NCI-H1694 (cell line): ENCODE measurements around the gene TLN1.

Experiments
- DNase-seq: peaks from one replicate; lab custom pipeline; 2025; lab: John Stamatoyannopoulos, UW

Gene TLN1

DNA sequence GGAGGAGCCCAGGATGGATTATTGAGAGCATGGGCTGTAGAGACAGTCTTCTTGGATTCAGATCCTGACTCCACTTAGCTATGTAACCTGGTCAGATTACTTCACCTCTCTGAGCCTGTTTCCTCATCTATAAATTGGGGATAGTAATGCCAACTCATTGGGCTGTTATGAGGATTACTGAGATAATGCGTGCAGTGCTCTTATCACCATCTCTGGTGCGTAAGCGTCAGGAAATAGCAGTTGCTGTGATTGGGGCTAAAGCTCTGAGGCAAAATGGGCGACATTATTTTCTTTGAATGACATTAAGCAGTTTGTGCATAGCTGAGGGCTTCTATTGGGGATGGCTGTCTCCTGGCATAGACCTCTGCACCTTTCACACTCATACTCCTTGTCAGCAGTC lies 23.1 kb upstream of the TLN1 start:
- DNase-seq = no peak

DNA sequence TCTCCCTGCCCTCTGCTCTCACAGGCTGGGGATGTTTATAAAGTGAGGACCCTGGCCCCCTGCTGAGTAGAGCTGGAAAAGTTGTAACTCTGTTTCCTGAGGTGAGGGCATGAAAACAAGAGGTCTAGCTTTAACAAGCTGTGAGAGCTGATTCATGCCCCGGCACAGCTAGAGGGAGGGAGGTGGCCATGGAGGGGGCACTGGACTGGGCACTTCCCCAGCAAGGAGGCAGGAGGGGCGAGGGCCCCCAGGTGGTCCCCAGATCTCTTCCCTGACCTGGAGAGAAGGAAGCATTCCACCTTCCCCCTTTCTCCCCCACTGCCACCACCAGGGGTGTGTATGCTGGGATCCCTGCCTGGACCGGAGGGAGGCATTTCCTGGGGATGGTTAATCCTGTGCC lies 22.3 kb upstream of the TLN1 start, which contains the start of gene MSMP:
TSS of gene MSMP (minus strand) at position 13 of the 400 bp plus-strand sequence. CDS start 147 bp downstream, outside the sequence.
- no peak for DNase-seq

DNA sequence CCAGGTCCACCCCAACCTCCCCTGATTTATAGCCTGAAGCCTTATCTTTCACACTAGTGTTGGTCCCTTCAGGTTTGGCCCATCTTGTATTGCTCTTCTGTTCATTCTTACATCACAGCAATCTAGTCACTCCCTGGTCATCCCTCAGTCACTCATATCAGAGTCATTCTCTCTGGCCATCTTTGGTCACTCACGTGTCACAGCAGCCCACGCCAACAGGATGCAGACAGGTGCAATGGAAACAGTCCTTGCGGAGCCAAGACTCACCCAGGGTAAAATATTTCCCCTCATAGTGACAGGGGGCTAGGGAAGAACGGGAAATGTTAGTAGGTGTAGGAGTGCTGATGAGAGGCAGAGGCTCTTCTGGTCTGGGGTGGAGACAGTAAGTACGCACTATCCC lies 21.5 kb upstream of the TLN1 start:
- no peak for DNase-seq

DNA sequence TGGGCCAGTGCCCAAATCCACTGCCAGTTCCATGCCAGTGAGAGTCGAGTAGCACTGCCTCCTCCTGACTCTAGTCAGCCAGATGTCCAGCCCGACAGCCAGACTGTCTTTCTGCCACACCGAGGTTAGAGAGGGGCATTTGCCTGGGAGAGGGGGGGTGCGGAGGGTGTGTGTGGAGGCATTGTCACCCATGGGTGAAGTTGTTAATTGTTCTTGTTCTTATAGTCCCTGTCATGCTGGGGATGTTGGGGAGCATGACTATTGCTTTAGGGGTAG lies 18.2 kb upstream of the TLN1 start:
- no peak for DNase-seq

DNA sequence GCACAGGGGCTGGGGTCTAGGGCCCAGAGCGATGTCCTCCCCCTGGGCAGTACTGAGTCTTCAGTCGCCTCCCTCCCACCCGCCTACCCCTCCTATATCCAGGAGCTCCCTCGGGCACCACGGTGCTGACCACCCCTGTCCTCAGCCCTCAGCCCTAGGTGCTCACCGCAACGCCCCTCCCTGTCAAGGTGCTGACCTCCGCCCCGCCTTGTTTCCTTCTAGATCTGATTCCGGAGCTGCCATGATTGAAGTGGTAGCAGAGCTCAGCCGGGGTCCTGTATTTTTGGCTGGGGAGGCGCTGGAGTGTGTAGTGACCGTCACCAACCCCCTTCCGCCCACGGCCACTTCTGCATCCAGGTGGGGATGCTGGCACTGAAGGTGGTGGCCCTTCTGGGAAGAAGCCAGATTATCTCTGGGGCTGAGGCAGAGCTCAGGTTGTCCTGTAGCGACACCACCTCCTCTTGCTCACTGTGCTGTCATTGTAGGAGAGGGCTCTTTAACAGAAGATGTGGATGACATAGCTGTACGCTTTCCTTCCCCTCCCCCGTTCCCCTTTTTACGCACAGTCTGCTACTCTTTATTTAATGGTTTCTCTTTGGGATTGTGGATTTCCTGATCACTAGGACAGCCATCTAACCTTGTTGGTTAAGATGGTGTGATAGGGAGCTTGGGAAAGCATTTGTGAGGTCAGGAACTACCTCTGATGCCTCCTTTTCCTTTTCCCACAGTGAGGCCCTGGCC lies 17.7 kb upstream of the TLN1 start:
- DNase-seq = no peak

DNA sequence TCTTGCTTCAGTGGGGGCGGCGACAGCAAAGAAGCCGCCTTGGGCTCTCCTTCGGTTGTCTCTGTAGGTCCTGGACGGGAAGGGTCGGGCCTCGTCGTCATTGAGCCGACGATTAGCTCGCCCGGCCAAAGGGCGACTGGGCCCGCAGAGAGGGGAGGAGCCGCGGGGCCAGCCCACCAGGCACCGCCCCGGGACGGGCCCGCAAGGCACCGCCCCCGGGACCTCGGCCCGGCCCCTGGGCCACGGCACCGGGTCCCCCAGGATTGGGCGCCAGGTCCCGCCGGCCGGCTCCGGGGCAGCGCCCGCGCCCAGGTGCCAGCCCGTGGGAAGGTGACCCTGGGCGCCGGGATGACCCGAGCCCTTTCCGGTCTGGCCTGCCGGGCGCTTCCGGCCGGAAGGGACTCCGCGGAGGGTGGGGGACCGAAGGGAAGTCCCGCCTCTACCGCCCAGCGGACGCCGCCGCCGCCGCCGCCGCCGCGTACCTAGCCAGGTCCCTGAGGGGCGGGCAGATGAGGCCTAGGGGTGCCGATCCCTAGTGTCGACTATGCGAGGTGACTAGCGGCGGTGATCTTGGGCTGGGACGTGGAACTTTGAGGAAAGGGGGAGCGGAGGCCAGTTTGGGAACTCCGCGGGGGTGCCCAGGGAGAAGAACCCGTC lies 17.0 kb upstream of the TLN1 start, which contains the start of the genes GBA2 and RGP1:
TSS of gene GBA2 (minus strand) at position 371 of the 657 bp plus-strand sequence. CDS start 524 bp downstream, outside the sequence.
TSS of gene RGP1 (plus strand) at position 430 of the 657 bp plus-strand sequence. CDS start 469 bp downstream, outside the sequence.
- peak; percentile 19 for DNase-seq

DNA sequence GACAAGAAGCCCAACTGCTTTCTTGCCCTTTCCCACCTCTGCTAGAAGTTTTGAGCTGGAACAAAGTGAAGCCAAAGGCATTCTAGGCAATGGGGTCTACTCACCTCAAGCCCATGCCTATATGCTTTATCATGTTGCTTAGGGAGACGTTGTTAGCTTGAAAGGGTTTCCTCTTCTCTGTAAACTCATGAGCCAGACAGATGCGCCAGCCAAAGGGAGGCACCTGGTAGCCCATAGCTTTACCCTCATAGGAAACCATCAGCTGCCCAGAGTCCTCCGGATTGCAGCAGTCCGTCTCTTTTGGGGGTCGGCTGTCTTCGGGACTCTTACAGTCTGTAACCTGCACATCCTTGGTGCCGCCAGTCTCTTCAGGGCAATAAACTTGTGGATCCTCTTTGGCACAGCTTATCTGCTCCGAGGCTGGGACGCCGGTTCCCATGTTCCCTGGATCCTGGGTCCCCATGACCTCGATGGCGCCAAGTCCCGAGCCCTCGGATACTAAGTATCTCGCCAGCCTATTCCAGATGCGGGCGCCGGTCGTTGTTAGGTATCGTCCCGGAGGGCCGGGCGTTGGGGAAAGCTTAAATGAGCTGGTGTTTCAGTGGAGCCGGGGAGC lies 16.4 kb upstream of the TLN1 start:
- no peak for DNase-seq

DNA sequence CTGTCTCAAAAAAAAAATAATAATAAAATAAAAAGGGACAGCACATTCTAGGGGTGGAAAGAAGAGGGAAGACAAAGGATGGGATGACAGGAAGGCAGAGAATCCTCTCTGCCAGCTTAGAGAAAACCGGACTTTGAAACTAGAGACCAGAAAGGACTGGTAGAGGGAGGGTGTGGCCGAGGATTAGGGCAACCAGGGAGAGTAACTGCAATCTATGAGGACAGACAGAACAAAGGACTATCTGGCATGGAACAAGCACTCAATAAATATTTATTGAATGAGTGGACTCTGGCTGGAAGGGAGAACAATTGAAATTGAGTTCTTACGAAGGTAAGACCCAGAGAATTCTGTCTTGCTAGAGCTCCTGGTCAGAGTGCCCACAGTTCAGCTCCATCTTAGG lies 14.6 kb upstream of the TLN1 start:
- DNase-seq = no peak

DNA sequence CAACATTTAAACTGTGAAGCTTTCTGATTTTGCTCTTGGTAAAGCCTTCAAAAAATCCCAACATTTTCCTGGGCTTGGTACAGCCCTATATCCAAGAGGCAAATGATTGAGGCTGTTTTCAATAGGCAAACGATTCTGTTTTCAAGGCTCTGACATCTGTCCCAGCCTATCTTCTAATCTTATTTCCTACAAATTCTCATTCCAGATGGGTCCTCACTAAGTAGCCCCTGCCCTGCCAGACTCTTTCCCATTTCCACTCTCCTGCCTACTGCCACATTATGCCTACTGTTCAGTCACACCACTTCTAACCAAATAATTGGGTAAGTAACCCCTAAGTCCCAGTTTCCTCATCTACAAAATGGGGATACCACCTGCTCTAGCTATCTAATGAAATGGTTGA lies 13.6 kb upstream of the TLN1 start:
- DNase-seq = no peak

DNA sequence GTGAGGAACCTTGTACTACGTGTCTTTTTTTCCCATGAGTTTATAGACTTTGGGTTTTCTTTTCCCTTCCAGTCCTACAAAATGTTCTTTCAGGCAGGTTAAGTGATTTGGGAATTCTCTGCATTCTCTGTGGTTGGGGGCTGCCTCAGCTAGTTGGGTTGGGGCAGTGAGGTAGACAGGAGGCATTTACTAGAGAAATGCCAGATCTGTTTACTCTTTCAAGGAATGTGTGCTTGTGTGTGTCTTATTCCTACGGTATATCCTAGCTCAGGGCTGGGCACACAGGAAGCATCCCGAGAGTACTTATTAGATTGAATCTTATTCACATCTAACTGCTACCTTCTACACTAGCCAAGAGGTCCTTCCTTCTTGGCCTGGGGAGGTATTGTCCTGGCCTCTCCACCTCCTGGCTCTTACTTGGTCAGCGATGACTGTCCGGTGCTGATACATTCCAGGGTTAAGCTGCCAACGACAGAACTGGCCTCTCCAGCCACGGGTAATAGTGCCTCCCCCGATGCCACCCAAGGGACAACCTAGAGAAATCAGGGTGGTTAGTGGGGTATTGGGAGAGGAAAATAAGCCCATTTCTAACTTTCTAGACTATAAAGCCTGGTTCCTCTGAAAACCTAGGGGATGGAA lies 12.0 kb upstream of the TLN1 start:
- no peak for DNase-seq

DNA sequence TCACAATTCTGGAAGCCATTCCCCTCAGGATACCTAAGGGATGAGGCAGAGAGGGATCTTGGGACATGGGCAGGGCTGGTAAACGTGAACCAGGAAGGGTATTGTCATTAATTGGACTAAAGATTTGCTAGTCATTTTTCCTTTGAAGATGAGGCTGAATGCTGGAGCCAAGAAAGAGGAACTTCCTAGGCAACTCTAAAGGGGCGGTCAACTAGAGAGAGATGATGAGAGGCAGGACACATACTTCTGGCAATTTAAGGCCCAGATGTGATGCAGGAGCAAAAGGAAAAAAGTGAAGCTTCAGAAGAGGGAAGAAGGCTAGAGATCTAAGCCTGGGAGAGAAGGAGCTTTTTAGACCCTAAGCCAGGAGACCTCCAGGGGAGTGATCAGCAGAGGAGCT lies 11.5 kb upstream of the TLN1 start:
- DNase-seq = no peak

DNA sequence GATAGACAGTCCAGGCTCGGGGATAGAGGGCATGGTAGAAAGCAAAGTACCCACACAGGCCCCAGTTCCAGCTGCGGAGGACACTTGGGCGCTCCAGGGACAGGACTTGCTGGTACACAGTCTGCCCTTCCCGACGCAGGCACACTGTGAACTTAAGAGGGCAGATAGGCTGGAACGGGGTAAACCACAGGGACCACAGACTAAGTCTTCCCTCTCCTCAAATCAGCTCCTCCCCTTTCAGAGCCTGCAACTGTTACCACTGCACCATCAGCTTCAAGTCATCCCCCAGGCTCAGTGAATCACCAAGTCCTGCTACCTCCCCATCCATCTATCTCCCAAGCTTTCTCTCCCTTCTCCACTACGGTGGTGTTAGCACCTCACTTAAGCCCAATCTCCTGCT lies 9.7 kb upstream of the TLN1 start:
- DNase-seq = no peak

DNA sequence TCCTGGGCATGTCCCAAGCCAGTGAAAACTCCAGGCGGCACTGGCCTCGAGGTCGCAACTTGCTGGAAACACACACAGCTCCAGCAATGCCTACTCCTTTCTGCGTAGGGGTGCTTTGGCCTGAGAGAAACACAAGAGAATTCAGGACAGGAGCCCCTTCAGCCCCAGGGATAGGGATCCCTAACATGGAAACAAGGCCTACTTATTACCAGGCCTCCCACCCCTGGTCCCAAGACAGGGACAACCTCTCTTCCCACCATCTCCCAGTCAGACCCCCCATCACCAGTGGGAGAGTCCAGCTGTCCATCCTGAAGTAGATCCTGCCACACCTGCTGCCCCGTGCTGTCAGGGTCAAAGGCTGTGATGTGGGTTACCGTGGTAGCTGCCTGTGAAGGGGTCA lies 8.2 kb upstream of the TLN1 start:
- DNase-seq = no peak

DNA sequence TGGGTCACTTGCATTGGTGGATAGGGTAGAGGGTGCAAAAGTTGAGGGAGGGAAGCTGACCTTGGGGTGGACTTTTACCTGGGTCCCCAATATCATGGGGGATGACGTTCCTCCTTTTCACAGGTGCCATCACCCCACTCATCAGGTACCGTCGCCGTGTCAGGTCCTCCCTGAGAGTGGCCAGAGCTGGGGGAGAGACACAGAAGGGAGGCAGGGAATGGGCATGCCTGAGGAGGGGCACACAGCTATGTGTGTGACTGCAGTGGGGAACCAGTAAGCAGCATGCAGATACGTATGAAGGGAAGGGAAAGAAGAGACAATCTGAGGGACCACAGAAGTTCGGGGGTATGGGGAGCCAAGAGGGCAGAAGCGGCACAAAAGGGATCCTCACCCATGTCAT lies 6.9 kb upstream of the TLN1 start:
- DNase-seq = no peak

DNA sequence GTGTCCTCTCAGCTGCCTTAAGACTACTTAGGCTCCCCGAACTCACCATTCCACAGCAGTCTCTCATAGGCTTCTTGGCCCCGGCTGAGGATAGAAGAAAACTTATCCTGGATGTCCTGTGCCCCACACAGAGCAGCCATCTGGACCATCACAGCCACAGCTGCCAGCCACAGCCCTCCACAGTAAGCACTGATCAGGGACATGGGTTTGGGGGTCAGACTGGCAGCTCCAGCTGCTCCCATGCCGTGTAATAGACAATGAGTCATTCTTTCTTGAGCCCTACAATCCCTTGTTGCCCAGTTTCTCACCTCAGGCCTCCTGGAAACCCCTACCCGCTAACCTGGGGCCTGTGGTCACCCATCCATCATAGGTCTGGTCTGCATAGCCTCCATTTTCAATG lies 6.2 kb upstream of the TLN1 start:
- no peak for DNase-seq

DNA sequence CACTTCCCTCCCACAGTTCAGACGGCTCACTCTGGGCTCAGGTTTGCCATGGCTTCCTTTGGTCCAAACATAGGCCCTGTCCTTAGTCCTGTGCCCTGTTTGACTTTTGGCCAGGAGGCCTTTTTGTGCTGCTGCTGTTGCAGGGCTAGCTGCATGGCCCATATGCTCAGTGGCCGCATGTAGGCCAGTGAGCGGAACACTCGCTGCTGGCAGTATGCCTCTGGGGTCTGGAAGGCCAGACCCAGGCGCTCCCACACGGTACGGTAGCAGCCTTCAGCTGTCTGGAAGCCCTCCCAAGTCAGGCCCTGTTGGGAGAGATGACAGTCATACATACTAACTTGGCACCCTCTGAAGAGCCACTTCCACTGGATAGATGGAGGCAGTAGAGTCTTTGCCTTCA lies 5.1 kb upstream of the TLN1 start:
- DNase-seq = no peak

DNA sequence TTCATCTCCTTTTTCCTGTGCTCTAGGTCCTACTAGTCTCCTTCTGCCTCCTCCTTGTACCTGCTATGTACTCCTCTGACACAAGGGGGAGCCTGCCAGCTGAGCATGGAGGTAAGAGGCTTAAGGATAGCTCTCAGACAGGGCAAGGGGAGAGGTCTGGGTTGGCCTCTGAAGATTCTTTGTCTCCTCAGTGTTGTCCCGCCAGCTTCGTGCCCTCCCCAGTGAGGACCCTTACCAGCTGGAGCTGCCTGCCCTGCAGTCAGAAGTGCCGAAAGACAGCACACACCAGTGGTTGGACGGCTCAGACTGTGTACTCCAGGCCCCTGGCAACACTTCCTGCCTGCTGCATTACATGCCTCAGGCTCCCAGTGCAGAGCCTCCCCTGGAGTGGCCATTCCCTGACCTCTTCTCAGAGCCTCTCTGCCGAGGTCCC lies 4.2 kb upstream of the TLN1 start:
- peak; percentile 61 for DNase-seq

DNA sequence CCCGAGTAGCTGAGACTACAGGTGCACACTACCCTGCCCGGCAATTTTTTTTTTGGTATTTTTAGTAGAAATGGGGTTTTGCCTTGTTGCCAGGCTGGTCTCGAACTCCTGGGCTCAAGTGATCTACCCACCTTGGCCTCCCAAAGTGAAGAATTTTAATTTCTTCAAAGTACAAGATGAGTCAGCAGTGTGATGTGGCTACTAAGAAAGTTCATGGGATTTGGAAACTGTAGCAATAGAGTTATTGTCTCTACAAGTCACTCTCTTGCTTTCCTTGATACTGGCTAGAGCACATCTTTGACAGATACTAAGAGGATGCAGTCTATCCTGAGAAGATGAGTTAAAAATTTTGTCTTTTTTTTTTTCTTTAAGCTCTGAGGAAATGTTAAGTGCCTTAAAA lies 2.1 kb upstream of the TLN1 start:
- DNase-seq = no peak

DNA sequence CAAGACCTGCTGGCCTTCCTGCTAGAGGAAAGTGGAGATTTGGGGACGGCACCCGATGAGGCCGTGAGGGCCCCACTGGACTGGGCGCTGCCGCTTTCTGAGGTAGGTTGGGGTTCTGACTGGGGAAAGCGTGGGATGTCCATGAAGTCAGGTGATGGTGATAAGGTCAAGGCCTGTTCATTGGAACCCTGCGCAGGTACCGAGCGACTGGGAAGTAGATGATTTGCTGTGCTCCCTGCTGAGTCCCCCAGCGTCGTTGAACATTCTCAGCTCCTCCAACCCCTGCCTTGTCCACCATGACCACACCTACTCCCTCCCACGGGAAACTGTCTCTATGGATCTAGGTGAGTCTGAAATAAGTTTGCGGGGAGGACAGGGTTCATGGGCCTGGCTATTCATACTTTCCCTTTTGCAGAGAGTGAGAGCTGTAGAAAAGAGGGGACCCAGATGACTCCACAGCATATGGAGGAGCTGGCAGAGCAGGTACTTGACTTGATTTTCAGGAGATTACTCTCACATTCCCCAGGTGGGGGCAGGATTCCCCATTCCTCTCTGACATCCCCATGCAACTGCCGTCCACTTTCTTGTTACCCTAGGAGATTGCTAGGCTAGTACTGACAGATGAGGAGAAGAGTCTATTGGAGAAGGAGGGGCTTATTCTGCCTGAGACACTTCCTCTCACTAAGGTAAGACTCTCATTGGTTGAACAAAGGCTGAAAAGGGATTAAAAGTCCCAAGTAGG lies 976 bp upstream of the TLN1 start:
- DNase-seq = peak; percentile 12

DNA sequence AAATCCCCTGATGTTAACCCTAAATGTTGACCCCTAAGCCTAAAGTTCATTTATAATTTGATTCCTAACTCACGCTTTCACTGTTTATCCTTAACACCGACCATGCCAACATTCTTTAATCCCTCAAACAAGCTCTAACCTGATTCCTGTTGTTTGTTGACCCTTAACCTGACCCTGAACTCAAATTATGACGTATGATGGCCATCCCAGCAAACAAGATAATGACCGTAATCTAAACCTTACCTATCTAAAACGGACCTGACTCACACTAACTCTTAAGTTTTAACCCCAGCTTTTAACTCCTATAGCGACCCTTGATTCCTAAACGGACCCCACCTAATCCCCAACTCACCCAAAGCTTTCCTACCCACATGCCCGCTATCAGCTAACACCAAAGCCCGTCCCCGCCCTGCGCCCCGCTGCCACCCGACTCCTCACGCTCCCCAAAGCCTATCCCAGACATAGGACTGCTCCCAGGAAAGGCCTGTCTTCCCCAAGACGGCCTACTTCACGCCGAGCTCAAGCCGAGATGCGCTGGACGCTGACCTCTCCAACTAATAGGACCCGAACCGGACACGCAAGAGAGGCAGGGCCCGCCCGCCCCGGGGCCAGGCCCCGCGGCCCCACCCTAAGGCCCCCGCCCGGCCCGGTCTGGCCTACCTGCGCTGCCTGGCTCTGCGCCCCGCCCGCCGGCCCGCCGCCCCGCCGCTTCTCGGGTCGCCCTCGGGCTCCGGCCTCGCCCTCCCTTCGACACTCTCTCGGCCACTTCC lies 395 bp downstream of the TLN1 start:
- DNase-seq = no peak

DNA sequence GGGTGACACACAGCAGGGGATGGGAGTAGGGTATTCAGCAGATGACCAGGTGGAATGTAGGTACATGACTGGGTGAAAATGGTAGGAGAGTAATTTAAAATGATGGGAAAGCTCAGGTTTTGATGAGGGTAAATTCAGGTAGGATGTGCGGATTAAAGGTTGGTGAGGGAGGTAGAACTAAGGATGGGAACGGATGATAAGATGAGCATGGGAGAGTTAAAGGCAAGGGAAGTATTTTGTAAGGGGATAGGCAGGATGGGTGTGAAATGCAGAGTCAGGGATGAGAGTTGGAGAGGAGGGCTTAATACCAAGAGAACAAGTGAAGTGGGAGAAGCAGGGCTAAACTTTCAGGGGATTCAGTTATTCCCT lies 1.5 kb downstream of the TLN1 start:
- DNase-seq = no peak
